ENCODE data around the gene GNB2.
A peak's percentile ranks its signal among the peaks of the same experiment; 100 is the strongest.
"Not testable (repeated sequence)": the region's sequence is repeated elsewhere in the genome, so short reads cannot be mapped to it uniquely, and the experiment has no call there.

Gene GNB2

GRCh38 chr7:100673302-100673941 lies at the start of gene GNB2:
GNB2 (plus strand) TSS chr7:100673740; CDS start chr7:100676266, 2,526 bp downstream.
- DNase-seq, result peak; percentile 98 to 99

GRCh38 chr7:100623951-100624824 lies 49.4 kb upstream of the GNB2 start:
- DNase-seq, result no peak

GRCh38 chr7:100626055-100626454 lies 47.5 kb upstream of the GNB2 start:
- DNase-seq, result no peak

DNA sequence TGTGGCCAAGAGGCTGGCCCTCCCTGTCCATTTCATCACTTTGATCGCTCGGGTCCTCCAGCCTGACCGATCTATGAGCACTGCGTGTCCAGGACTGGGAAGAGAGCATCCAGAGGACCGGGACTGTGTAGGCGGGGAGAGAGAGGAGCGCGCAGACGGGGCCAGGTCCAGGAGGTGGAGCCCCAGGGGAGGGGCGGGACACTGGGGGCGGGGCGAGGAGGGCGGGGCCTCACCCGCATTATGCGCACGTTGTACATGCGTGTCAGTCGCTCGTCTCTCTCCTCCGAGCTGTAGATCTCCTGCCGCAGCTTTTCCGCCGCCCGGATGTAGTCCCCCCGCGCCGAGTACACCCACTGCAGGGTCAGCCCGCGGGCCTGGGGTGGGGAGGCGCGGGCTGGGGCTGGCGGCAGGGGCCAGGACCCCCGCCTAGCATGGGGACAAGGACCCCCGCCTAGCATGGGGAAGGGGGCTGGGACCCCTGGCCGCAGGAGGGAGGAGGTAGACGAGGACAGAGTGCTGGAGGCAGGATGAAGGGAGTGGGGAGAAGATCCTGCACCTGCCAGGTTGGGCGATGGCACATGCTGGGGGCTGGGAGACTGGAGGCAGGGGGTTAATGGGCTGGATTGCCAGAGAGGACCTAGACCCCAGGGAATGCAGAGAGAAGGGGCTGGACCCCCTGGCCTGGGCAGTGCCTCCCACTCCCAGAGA lies 46.9 kb upstream of the GNB2 start:
- peak; percentile 87 to 88 for DNase-seq

DNA sequence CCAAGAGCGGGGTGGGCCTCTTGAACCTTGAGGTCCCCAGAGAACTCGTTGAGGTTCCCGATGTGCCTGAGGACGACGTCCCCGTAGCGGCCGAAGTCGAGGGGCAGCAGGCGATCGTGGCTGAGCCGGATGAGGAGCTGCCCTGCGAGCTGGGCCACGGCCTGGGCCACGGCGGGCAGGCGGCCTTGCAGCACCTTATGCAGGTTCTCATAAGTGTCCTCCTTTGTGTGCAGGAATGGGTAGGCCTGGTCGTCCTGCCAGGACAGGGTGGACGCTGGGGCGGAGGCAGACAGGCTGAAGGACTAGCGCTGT lies 46.3 kb upstream of the GNB2 start:
- DNase-seq, result no peak

DNA sequence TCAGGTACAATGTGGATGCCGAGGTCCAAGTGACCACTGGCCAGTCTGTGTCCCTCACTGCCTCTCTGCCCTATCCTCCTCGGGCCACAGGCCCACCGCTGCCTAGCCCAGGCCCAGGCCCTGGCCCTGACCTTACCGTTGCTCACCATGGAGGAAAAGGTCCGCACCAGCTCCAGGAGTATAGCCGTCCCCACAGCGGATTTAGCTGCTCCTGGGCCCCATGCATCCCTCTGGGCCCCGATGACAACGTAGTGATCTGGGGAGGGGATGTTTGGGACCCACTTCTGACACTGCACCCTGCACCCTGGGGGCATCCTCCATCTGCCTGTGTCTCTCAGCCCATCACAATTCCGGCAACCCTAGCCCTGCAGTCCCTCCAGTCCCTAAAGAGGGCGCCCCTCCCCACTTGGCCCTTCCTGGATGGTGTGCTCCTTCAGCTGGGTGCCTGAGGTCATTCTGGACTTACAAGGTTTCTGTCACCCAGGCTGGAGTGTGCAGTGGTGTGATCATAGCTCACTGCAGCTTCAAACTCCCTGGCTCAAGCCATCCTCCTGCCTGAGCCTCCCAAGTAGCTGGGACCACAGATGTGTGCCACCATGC lies 44.3 kb upstream of the GNB2 start:
- DNase-seq, result no peak

GRCh38 chr7:100630066-100630465 lies 43.5 kb upstream of the GNB2 start:
- DNase-seq, result no peak

GRCh38 chr7:100632951-100633717 lies 40.4 kb upstream of the GNB2 start:
- DNase-seq, result peak; percentile 39 to 40

DNA sequence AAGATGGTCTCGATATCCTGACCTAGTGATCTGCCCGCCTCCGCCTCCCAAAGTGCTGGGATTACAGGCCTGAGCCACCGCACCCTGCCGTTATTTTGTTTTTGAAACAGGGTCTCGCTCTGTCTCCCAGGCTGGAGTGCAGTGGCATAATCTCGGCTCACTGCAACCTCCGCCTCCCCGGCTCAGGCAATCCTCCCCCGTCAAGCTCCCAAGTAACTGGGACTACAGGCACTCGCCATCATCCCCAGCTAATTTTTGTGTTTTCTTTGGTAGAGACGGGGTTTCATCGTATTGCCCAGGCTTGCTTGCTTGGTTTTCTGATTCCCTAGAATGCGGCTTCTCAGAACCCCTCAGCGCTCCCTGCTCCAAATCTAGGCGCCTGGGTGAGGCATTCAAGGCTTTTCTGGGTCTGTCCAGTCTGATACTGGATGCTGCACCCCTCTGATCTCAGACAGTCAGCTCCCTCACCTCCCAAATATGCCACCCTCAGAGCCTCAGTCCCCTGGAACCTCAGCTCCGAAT lies 33.5 kb upstream of the GNB2 start:
- no peak for DNase-seq

DNA sequence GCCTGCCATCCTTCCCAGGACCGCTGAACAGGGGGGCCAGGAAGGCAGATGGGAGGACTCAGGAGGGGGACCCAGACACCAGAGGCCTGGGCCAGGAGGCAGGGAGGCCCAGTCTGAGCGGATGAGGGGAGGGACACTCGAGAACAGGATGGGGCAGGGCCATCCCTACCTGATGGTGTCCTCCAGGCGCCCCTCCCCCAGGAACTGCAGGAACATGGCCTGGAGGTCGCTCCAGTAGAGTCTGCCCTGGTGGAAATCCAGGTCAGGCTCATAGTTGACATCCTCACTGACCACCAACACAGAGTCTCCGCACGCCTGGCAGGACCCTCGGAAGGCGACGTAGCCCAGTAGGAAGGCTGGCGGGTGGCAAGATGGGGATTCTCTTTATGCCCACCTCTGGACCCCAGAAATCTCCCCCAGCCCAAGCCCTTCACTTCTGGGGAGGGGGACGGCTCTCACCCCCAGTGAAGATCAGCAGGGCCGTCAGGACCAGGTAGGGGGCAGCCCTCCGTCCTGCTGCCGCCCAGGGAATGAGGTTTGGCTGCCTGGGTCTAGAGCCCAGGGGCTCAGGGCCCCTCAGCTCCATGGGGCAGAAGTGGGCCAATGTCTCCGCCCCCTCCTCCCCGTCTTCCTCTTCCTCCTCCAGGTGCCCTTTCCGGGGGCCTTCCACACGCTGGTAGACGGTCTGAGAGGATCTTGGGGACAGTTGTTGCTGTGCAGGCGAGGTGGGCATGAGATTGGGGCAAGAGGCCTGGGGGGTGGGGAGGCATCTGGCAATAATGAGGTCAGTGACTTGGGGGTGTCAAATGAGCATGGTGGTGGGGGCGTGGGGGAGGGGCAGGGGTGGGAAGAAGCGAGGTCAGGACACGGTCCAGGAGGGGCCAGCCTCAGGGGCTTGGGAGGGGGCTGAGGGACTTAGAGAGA lies 32.8 kb upstream of the GNB2 start:
- no peak for DNase-seq

DNA sequence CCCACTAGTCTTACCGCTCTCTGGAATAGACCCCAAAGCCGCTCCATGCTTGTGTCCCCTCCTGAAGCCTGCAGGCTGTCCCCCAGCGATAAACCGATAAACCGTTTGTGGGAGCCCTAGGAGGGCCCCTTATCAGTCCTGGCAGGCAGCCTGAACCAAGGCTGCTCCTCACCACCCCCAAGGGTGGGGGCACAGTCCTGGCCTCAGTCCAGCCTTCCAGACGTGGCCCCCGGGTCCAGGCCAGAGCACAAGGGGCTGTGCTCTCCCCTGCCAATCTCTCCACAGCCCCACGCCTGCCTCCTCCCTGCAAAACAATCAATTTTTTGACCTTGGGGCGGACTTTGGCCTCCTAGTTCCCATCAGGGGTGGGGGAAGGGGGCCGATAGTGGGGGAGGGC lies 32.1 kb upstream of the GNB2 start, which contains the start of gene TFR2:
Gene TFR2, minus strand, starts transcription at position 90 of the 397 bp plus-strand sequence. Its CDS starts 43 bp downstream, at position 47.
- no peak for DNase-seq

DNA sequence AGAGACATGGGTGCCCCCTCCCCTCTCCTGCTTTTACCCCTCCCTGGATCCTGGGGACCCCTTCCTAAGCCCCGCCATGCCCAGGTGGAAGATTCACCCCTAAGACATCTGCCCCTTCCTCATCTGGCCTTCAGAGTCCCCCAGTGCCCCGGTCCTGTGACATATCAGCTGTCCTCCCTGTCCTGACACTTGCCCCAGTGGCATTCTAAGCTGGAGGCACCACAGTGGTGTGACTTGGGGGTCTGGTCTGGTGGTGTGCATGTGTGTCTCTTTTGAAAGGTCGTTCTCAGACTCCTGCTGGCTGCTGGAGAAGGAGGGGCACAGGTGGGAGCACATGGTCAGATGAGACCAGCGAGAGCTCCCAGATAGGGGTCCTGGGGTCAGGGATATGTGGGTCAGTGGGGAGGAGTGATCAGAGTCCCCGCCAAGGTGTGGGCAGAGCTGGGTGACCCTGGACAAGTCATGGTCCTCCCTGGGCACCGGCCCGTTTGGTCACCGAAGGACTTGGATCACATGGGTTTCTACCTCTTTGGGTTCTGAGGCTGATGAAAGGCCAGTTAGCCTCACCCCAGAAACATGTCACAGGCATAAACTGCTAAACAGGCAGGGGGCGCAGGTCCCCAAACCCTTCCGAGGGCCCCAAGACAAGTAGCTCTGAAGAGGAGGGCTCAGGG lies 31.5 kb upstream of the GNB2 start:
- no peak for DNase-seq

GRCh38 chr7:100642534-100642907 lies 31.0 kb upstream of the GNB2 start:
- DNase-seq, result no peak

DNA sequence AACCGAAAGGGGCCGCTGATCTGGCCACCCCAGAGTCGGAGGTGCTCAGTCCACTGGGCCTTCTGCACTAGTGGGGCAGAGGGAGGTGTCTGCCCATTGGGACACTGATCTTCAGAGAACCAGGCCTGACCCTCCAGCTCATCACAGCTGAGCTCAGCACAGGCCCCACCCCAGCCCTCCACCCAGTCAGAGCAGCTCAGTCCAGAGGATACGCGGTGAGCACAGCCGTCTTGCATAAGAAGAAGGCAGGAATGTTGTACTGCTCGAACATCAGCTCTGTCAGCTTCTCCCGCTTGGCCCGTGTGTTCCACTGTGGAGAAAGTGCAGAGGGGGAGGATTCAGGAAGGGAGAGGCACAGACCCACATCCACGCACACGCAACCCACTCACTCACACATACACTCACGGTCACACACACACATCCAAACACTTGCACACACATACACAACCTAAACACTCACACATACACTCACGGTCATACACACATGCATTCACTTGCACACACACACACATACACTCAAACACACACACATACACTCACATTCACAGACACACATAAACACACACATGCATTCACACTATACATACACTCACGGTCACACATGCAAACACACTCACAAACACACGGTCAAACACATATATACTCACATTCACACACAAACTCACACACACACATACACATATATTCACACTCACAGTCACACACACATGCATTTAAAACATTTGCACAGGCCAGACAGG lies 23.5 kb upstream of the GNB2 start:
- no peak for DNase-seq

- no peak for DNase-seq
Measured at GRCh38 chr7:100654908-100655831, 18.4 kb upstream of the GNB2 start.

DNA sequence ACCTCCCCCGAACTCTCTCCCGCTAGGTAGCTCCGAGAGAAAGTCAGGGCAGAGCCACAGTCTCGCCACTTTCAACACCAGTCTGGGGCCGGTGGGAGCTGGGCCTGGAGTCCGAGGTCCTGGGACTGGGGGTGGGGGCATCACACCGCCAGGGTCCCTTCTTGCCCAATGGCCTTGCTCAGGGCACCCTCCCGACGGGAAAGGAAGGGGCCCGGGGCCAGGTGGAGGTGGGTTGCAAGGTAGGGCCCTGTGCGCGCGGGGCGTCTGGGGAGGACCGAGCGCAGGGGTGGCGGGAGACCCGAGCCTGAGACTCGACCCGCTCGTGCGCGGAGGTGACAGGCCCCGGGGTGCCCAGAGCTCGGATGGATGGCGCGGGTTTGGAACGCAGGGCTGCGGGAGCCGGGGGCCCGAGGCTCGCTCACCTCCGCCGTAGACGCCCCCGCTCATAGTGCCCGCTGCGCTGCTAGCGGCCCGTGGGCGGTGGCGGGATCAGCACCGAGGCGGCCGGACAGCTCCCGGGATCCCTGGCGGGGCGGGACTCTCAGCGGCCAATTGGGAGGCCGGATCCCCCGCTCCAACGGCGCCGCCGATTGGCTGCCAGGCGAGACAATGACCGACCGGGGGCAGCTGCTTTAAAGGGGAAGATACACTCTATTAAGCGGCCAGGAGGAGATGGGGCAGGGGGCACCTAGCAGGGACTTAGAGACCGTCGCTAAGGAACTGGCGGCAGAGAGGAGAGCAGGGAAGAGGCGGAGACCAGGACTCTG lies 17.4 kb upstream of the GNB2 start, which contains the start of gene ACTL6B:
Gene ACTL6B, minus strand, starts transcription at position 541 of the 767 bp plus-strand sequence. Its CDS starts 94 bp downstream, at position 447.
- peak in 1 of 2 experiments; percentile 24 for DNase-seq

DNA sequence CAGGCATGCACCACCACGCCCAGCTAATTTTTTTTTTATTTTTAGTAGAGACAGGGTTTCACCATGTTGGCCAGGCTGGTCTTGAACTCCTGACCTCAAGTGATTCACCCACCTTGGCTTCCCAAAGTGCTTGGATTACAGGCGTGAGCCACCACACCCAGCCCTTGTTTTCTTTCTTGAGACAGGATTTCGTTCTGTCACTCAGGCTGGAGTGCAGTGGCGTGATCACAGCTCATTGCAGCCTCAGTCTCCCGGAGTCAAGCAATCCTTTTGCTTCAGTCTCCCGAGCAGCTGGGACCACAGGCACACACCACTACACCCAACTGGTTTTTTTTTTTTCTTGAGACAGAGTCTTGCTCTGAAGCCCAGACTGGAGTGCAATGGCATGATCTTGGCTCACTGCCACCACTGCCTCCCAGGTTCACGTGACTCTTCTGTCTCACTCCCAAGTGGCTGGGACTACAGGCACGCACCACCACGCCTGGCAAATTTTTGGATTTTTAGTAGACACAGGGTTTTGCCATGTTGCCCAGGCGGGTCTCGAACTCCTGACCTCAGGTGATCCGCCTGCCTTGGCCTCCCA lies 11.3 kb upstream of the GNB2 start:
- not testable (repeated sequence) for DNase-seq
